ENCODE data around the gene PCSK1N.
"Not testable (repeated sequence)": the region's sequence is repeated elsewhere in the genome, so short reads cannot be mapped to it uniquely, and the experiment has no call there.

PCSK1N gene

DNA sequence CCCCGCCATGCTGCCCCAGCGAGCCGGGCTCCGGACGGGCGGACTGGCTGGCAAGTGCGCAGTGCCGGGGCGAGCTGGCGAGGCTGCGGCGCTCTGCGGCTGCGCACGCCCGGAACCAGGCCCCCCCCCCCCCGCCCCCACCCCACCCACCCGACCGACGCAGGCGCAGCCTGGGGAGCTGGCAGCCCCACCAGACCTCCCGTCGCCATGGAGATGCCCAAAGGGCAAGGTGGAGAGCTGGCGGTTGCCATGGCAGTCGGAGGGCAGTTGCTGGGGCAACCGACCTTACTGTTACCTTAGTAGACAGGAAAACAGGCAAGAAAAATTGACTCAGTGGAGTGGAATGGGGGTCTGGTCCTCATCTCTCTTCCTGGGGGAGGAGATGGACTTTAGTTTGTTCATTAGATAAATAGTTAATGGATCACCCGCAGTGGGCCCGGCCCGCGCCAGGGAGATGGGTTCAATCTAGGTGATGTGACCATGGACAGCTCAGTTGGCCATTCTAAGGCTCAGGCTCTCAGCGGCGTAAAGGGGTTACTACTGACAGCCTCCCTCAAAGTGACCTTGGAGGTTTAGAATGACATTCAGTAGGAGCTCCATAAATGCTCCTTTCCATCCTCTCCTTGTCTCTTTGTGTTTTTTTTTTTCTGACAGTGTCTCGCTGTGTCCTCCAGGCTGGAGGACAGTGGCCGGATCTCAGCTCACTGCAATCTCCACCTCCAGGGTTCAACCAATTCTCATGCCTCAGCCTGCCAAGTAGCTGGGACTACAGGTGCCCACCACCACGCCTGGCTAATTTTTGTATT lies at the start of gene PCSK1N:
TSS of gene PCSK1N (minus strand) at position 87 of the 806 bp plus-strand sequence. CDS start at position 9, 78 bp downstream.
- no peak for DNase-seq (ENCODE audit: extremely low spot score)
- CTCF ChIA-PET = no interaction called here
- POLR2A ChIA-PET = no interaction called here
- TF ChIP-seq CTCF (IDR thresholded peaks at IDR 0.05; ENCODE audit: control extremely low read depth, extremely low read depth, low read depth, missing control alignments) = no peak

- CTCF ChIA-PET = interaction anchor here (1.3 kb wide), 1 partner anchor 8 kb away, joined by 4 read pairs; no protein-coding TSS in a partner anchor
- no peak for DNase-seq (ENCODE audit: extremely low spot score)
- POLR2A ChIA-PET = no interaction called here
- no peak for TF ChIP-seq CTCF (IDR thresholded peaks at IDR 0.05; ENCODE audit: control extremely low read depth, extremely low read depth, low read depth, missing control alignments)
These were observed 48.3 kb upstream of the PCSK1N start for GRCh38 chrX:48883729-48884128.

- POLR2A ChIA-PET; DNase-seq (ENCODE audit: extremely low spot score): not testable (repeated sequence)
- CTCF ChIA-PET = interaction anchor here (1.0 kb wide), 1 partner anchor 10 kb away, joined by 3 read pairs; no protein-coding TSS in a partner anchor
These were observed 41.5 kb upstream of the PCSK1N start for GRCh38 chrX:48876944-48877343.

GRCh38 chrX:48872017-48872416 lies 36.6 kb upstream of the PCSK1N start:
- POLR2A ChIA-PET; CTCF ChIA-PET; DNase-seq (ENCODE audit: extremely low spot score): not testable (repeated sequence)

DNA sequence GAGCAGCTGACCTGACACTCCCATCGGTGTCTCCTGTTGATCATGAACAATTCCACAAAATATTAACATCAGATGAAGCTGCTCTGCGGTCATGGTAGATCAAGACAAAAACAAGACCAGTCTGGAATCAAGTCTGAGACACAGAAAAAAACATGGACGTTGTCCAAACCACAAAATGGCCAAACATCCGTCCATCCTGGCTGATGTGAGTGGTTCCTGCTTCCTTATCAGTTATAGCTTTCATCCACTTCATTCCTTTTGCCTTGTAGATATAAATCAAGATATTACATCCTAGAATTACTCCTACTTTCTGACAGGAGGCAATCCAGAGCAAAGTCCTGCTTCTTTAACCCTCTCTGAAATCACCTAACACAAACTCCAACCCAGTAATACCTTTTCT lies 28.8 kb upstream of the PCSK1N start:
- no peak for DNase-seq (ENCODE audit: extremely low spot score)
- no peak for TF ChIP-seq CTCF (IDR thresholded peaks at IDR 0.05; ENCODE audit: control extremely low read depth, extremely low read depth, low read depth, missing control alignments)
- CTCF ChIA-PET = no interaction called here
- POLR2A ChIA-PET = no interaction called here

- ChIA-PET POLR2A (no interaction called here), CTCF (no interaction called here)
- DNase-seq (ENCODE audit: extremely low spot score) = no peak
- no peak for TF ChIP-seq CTCF (IDR thresholded peaks at IDR 0.05; ENCODE audit: control extremely low read depth, extremely low read depth, low read depth, missing control alignments)
These were observed 19.5 kb upstream of the PCSK1N start for GRCh38 chrX:48854898-48855297.

GRCh38 chrX:48854121-48854804 lies 18.9 kb upstream of the PCSK1N start:
- DNase-seq (ENCODE audit: extremely low spot score); POLR2A ChIA-PET; CTCF ChIA-PET: not testable (repeated sequence)

GRCh38 chrX:48853494-48853893 lies 18.1 kb upstream of the PCSK1N start:
- POLR2A ChIA-PET = not testable (repeated sequence)

GRCh38 chrX:48852857-48853256 lies 17.4 kb upstream of the PCSK1N start:
- POLR2A ChIA-PET = no interaction called here
- DNase-seq (ENCODE audit: extremely low spot score) = no peak
- TF ChIP-seq CTCF (IDR thresholded peaks at IDR 0.05; ENCODE audit: control extremely low read depth, extremely low read depth, low read depth, missing control alignments) = no peak
- CTCF ChIA-PET = no interaction called here

More at GRCh38 chrX:48853494-48853893, 18.1 kb upstream of the PCSK1N start:
- CTCF ChIA-PET; DNase-seq (ENCODE audit: extremely low spot score): not testable (repeated sequence)

Data from GM10248 (cell line).